Lower leg skin (tissue), 3 donors: ENCODE measurements around the gene GSTP1.

Experiments used
- POLR2A ChIP-seq, 2 donors: fragments of 450-650 bp; IDR thresholded peaks; one replicate each; pipeline ENCODE4 v1.6.1; 2016 to 2017; ENCODE audit warnings: antibody characterized with exemption in 2 of 2, mild to moderate bottlenecking in 1 of 2, moderate library complexity in 1 of 2
- TF ChIP-seq, protein P1 (sequence below), 3 donors: fragments of 450-650 bp; IDR thresholded peaks; one replicate each; pipeline ENCODE4 v1.5.1; 2016; ENCODE audit warnings: antibody characterized with exemption in 3 of 3, mild to moderate bottlenecking in 3 of 3, moderate library complexity in 2 of 3

DNA sequence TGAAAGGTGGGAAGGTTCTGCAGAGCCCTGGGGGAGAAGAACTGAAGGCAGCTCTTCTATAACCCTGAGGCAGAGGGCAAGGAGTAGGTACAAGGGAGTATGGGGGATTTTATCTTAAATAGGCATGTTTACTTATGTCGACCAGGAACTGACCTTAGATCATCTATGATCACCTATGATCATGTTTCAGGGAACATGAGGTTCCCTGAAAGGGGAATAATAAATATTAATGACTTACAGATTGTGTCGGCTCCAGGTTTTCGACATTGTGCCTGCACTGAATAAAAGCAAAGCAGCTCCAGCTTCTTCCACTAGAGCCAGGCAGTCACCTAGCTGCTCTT is 9.9 kb downstream of the GSTP1 start:
- TF ChIP-seq POLR2A (IDR thresholded peaks at IDR 0.05), result no peak
- TF ChIP-seq, protein P1, sequence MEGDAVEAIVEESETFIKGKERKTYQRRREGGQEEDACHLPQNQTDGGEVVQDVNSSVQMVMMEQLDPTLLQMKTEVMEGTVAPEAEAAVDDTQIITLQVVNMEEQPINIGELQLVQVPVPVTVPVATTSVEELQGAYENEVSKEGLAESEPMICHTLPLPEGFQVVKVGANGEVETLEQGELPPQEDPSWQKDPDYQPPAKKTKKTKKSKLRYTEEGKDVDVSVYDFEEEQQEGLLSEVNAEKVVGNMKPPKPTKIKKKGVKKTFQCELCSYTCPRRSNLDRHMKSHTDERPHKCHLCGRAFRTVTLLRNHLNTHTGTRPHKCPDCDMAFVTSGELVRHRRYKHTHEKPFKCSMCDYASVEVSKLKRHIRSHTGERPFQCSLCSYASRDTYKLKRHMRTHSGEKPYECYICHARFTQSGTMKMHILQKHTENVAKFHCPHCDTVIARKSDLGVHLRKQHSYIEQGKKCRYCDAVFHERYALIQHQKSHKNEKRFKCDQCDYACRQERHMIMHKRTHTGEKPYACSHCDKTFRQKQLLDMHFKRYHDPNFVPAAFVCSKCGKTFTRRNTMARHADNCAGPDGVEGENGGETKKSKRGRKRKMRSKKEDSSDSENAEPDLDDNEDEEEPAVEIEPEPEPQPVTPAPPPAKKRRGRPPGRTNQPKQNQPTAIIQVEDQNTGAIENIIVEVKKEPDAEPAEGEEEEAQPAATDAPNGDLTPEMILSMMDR (IDR thresholded peaks at IDR 0.05), result no peak
